Right lung (tissue), 5 donors: ENCODE measurements around the gene VIPR2. TPM values are rescaled to one million over a fixed set of nuclear protein-coding genes. Genes with fewer than 3 reads are reported as not detected.

Source experiments
- DNase-seq, 2 donors: peaks; one replicate each; pipeline ENCODE4 v3.0.0-alpha.2; 2013
- polyA plus RNA-seq, 5 donors: library from polyadenylated mRNA; unstranded; fragments of 120-200 nt; gene quantifications; one replicate each; pipeline versions ENCODE4 v1.2.1 to v1.2.3, GENCODE V29; 2013; ENCODE audit warnings: inconsistent platforms in 1 of 5, low replicate concordance in 1 of 5; ENCODE audit not compliant: insufficient read length in 5 of 5, insufficient read depth in 1 of 5

VIPR2 gene
- polyA plus RNA-seq, 5 donors = 0.18 to 0.63 (median 0.44) TPM

DNA sequence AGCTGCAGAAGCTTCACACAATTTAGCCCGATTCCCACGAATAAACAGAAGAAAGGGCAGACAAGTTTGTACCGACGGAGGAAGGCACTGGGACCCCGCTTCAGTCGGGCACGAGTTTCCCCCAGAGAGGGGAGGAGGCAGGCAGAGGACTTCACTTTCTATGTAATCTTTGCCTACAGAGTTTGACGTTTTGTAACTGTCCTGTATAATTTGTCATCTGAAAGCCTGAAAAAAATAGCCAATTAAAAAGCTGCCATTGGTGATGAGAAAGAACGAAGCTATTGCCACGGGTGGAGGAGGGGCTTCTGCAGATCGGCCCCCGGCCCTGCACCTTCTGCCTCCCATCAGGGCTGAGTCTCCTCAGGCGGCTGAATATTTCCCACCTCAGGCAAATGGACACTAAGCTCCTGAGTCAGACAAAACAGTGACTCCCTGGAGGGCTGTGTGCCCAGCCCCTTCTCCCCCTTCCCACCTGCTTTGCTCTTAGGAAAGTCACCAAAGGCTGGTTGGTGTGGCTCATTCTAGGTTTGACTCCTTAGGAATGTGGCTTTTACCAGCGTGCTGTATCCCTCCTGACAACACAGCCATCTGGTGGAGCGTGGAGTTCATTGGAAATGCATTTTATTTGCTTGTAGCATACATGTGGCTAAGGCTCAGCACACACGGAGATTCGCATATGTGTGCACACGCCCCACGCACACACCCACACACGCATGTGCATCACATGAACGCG lies 117.4 kb downstream of the VIPR2 start:
- no peak for DNase-seq

DNA sequence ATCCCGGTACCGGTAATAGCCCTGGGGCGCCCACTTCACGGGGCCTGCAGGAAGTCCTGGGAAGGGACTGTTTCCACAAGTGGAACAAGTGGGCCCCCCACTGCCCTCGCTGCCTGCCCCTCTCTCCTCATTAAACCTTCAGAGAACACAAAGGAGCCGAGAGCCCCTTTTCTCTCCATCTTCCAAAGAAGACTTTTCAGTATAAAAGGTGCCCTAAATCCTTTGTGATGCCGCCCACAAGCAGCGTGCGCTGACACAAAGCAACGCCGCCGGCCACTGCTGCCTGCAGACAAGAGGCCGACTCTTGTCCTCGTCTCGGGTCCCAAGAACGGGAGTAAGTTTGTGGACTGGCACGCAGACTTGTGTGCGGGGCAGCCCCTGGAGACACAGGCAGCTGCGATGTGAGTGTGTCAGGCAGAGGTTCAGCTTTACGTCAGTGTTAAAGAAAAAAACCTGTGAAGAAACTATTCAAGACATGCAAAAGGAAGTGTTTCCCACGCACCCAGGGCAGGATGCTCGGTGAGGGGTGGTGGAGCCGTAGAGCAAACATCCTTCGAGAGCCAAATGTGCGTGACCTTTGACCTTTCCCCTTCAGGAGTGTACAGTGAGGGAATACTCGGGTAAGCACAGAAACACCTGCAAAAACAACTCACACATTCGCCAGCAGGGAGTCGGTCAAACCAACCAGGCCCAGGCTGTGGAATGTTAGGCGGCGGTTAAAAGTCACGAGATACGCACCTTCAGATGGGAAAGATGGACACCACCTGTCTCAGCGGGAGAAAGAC lies 118.2 kb downstream of the VIPR2 start:
- DNase-seq = no peak

- no peak for DNase-seq
Observed at GRCh38 chr7:159025161-159025779, 119.4 kb downstream of the VIPR2 start.

DNA sequence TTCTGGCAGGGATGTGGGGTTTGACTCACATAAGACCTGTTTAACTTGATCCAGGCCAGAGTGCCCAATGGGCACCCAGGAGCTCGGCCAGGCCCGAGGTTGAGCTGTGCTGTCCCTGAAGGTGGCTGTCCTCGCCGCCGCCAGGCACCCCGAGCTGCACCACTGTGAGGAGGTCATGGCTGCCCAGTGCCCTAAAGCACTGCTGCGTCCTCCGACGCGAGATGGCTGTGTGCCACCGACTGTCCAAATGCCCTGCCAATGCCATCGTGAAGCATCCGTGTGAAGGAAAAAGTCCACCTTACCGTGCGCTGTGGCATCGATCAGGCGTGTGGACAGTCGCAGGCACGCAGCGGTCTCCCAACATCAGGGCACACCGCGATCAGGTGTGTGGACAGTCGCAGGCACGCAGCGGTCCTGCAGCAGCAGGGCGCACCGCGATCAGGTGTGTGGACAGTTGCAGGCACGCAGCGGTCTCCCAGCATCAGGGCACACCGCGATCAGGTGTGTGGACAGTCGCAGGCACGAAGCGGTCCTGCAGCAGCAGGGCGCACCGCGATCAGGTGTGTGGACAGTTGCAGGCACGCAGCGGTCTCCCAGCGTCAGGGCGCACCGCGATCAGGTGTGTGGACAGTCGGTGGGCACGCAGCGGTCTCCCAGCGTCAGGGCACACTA lies 120.3 kb downstream of the VIPR2 start:
- DNase-seq = no peak

DNA sequence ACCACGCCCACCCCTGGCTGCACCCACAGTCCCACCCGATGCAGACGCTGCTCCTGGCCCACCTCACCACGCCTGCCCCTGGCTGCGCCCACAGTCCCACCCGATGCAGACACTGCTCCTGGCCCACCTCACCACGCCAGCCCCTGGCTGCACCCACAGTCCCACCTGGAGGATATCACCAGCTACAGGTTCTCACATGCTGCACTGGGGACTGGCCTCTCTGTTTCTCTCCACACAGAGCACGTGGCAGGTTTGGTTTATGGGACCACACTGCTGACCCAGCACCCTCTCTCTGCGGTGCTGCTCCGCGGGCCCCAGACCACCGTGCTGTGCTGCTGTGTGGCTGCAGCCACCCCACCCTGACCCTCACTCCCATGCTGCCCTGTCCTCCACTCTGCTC lies 120.9 kb downstream of the VIPR2 start:
- no peak for DNase-seq

- DNase-seq = no peak
Observed at GRCh38 chr7:159023206-159023605, 121.5 kb downstream of the VIPR2 start.

GRCh38 chr7:159022238-159022993 lies 122.3 kb downstream of the VIPR2 start:
- no peak for DNase-seq

DNA sequence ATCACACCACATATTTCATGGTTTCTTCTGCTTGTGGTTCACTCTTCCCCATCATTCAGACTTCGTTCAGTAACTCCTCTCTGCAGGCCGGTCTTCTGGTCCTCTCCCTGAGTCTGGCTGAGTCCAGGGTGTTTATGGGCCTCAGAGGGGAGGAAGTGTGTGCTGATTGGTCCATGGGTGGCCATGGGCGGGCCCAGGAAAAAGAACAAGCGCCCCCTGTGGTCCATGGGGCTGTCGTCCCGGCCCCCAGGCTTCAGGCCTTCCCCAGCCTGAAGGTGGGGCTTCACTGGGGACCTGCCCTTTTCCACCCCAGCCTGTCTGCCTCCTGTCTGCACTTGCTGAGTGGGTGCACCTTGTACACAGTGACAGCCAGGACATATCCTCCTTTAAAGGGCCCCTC lies 123.7 kb downstream of the VIPR2 start:
- no peak for DNase-seq

DNA sequence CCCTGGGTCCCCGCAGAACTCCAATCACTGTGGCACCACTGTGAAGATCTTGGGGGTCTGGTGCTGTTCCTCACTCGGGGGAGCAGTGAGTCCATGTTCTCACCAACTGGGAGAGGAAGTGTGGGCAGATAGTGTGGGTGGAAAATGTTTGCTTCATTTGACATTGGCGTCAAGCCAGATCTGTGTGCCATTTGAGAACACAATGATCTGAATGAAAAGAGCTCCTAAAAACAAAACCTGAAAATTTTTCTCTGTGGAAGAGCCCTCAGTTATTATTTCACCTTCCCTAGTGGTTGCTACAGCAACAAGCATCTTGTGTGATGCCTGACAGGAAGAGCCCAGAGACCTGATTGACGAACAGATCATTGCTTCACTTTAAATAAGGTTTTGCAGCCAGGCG lies 125.6 kb downstream of the VIPR2 start:
- no peak for DNase-seq

DNA sequence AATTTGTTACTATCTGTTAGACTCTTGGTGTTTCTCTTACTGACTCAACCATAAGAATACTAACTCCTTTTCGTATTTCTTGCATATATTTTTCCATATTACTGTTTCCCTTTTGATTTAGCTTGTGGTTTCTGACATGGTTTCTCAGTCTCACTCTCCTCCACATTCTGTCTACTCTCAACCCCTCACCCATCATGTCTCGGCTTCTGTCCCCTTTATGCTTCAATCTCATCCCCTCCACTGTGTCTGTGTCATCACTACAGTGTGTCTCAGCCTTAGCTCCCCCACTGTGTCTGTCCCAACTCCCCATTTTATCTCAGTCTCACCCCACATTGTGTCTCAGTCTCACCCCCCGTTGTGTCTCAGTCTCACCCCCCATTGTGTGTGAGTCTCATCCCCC lies 126.9 kb downstream of the VIPR2 start:
- DNase-seq = no peak

DNA sequence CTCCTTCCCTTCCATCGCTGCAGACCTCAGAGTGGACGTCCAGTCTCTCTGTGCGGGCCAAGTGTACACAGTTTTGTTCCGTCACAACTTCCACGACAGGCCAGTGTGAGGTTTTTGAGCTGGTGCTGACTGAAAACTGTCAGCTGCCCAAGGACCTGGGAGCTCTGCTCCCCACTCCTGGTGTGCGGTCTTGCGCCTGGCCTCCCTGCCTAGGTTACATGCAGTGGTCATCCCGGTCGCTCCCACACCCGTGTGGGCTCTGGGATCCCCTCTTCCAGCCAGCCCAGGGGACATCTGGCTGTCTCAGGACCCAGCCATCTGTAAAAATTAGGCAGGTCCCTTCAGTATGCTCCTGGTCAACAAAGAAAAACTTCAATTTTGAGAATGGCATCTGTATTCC lies 127.5 kb downstream of the VIPR2 start:
- DNase-seq = no peak

GRCh38 chr7:159016591-159016990 lies 128.1 kb downstream of the VIPR2 start:
- no peak for DNase-seq

DNA sequence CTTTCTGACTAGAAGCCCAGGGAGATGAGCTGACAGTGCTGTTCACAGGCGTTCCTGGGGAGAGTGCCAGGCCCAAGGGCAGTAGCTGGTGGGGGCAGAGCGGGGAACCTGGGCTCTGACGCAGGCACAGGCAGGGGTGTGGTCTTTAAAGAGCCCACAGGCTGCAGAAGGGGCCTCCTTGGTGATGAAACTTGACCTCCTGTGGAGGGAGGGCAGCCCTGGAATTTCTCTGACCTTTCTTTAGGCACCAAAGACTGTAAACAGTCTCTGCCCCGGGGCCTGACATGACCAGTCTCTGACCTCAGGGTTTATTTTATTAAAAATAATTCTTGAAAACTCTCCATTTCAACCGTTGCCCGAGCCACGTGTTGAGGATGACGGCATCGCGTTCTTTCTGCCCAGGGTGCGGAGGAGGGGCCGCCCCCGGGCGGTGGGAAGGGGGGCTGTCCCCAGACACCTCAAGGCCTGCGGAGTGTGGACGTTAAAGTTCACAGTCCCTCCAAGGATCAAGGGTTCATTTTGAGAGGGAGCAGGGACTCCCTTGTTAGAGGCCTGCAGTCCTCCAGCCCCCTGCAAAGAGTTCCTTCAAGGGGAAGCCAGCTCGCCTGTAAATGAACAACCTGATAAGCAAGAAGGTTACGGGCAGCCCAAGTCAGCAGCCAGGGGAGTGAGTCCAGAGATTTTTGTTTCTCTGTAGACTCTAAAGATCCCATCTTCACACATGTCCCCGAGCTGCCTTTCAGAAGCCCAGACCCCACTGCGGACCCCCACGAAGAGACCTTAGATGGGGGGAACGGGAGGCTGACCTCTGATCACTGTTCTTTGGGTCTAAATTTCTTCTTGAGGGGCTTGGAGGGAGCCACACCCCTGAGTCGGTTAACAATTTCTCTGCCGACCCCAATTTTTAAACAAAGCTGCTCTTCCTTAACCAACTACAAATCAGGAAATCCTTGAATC lies 128.9 kb downstream of the VIPR2 start:
- no peak for DNase-seq

- DNase-seq = no peak
Observed at GRCh38 chr7:159015081-159015453, 129.6 kb downstream of the VIPR2 start.

- DNase-seq = no peak
Observed at GRCh38 chr7:159014297-159015062, 130.2 kb downstream of the VIPR2 start.

GRCh38 chr7:159013825-159014289 lies 130.8 kb downstream of the VIPR2 start:
- no peak for DNase-seq

- DNase-seq = no peak
Observed at GRCh38 chr7:159013181-159013690, 131.4 kb downstream of the VIPR2 start.

GRCh38 chr7:159012353-159013069 lies 132.2 kb downstream of the VIPR2 start:
- DNase-seq = no peak

DNA sequence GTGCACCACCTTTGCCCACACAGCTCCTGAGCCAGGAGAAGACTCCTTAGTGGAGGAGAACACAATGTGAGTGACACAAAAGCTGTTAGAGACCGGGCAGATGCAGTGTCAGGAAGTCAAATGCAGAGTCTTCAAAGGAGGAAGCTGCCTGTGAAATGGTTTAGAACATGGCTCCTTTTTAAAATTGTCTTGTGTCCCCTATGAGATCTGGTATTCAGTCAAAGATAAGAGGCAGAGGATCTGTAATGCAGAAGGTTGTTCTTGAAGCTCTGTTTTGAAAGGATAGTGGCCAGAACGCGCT lies 133.0 kb downstream of the VIPR2 start:
- no peak for DNase-seq
